ENCODE measurements around the gene CEP85.

- TF ChIP-seq, protein P1, sequence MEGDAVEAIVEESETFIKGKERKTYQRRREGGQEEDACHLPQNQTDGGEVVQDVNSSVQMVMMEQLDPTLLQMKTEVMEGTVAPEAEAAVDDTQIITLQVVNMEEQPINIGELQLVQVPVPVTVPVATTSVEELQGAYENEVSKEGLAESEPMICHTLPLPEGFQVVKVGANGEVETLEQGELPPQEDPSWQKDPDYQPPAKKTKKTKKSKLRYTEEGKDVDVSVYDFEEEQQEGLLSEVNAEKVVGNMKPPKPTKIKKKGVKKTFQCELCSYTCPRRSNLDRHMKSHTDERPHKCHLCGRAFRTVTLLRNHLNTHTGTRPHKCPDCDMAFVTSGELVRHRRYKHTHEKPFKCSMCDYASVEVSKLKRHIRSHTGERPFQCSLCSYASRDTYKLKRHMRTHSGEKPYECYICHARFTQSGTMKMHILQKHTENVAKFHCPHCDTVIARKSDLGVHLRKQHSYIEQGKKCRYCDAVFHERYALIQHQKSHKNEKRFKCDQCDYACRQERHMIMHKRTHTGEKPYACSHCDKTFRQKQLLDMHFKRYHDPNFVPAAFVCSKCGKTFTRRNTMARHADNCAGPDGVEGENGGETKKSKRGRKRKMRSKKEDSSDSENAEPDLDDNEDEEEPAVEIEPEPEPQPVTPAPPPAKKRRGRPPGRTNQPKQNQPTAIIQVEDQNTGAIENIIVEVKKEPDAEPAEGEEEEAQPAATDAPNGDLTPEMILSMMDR (IDR thresholded peaks at IDR 0.05 in 4 of 5, conservative IDR thresholded peaks at IDR 0.05 in 1 of 5) = no peak
- no peak for TF ChIP-seq POLR2A (IDR thresholded peaks at IDR 0.05)
Observed at GRCh38 chr1:26195805-26196204, 38.2 kb upstream of the CEP85 start.
